HG03378 (cell line): ENCODE results near the gene PLA2G15.

Source experiments
- ATAC-seq: cut with Tn5 transposase; IDR thresholded peaks from one replicate; pipeline ENCODE4 v1.9.1; 2021; ENCODE audit warnings: mild to moderate bottlenecking, moderate library complexity; ENCODE audit not compliant: unreplicated experiment

PLA2G15 gene

DNA sequence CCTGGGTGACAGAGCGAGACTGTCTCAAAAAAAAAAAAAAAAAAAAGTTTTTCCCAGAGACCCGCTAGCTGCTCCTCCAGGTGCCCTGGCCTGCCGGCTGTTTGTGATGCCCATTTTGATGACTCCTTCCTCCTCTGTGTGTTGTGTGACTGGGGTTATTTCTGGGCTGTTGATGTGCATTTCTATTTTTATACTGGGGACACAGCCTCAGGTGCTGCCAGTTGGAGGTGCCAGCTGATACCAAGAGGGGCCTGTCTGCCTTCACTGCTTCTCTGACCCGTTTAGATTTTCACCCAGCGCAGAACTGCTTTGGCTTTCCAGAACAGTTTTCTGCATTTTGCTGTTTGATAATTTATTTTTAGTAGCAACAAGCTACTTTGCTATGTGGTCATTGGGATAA is 6.7 kb downstream of the PLA2G15 start:
- ATAC-seq: no peak

GRCh38 chr16:68252383-68252782 is 7.2 kb downstream of the PLA2G15 start:
- ATAC-seq: no peak

DNA sequence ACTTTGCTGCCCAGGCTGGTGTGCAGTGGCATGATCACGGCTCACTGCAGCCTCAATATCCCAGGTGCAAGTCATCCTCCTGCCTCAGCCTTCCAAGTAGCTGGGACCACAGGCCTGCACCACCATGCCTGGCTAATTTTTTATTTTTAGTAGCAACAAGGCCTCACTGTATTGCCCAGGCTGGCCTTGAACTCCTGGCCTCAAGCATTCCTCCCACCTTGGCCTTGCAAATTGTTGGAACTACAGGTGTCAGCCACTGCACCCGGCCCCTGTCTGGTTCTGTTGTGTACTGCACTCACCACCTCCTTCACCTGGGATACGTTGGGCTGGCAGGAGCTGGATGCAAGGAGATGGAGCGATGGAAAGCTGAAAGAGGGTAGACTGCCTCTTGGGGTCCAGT is 8.5 kb downstream of the PLA2G15 start:
- ATAC-seq: no peak

DNA sequence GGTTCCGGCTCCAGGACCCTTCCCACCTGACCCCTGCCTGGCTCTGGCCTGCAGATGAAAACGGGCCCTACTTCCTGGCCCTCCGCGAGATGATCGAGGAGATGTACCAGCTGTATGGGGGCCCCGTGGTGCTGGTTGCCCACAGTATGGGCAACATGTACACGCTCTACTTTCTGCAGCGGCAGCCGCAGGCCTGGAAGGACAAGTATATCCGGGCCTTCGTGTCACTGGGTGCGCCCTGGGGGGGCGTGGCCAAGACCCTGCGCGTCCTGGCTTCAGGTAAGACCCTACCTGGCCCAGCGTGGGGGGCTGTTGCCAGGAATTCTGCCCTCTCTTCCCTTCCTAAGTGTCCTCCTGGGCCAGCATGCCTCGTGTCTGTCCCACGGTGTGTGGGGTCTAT is 10.5 kb downstream of the PLA2G15 start:
- no peak for ATAC-seq

DNA sequence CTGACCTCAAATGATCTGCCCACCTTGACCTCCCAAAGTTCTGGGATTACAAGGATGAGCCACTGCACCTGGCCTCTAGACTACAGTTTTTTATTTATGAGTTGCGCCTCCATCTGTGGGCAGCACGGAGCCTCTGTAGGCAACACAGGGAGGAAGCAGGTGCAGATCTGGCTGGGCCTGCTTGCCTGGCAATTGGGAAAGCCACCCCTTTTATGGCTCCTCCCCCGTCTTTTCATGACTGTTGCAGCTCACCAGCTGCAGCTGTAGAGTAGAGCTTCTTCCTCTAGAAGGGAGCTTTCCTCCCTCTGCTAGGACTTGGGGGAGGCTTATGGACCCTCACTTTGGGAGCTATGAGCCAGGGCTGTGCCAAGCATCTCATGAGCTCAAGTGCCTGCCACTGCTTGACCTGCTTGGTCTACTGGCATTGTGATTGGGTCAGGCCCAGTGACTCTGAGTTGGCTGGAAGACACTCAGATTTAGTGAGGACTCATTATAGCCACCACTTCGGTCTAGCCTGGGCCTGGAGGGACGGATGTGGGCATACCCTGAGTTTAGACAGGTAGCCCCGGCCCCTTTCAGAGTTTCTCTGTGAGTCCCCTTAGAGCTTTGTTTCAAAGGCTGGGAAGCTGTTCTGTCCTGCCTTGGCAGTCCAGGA is 12.2 kb downstream of the PLA2G15 start:
- no peak for ATAC-seq

DNA sequence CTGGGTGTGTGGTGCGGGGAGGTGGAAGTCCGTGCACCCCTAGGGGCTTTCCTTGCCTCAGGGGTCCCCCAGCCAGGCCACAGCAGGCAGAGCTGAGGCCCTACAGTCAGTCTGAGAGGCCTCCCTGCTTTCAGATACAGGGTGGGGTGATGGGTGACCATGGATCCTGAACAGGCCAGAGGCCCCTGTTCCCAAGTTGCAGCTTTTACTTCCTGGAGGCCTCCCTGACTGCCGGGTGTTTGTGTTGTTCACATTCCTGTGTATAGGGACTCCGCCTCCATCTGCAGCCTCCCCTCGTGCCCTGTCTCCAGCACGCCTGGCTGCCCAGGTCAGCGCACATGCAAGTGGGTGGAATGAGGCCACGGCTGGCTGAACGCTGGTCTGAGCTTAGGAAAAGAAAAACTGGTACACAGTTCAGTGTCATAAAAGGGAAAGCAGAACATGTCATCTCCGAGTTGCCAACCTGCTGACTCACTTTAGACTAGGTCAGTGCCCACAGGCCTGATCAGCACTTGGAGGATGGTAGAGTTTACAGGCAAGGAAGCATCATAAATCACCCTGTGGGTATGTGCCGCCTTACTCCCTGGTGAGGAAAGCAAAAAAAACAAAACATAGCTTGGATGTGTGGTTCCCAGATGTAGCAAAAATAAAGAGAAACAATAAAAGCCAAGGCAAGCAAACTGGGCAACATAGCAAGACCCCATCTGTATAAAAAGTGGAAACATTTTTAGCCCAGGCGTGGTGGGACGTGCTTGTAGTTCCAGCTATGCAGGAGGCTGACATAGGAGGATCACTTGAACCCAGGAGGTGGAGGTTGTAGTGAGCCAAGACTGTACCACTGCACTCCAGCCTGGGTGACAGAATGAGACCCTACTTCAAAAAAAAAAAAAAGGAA is 13.0 kb downstream of the PLA2G15 start:
- no peak for ATAC-seq

- no peak for ATAC-seq
Observed at GRCh38 chr16:68259007-68259825, 14.0 kb downstream of the PLA2G15 start.

DNA sequence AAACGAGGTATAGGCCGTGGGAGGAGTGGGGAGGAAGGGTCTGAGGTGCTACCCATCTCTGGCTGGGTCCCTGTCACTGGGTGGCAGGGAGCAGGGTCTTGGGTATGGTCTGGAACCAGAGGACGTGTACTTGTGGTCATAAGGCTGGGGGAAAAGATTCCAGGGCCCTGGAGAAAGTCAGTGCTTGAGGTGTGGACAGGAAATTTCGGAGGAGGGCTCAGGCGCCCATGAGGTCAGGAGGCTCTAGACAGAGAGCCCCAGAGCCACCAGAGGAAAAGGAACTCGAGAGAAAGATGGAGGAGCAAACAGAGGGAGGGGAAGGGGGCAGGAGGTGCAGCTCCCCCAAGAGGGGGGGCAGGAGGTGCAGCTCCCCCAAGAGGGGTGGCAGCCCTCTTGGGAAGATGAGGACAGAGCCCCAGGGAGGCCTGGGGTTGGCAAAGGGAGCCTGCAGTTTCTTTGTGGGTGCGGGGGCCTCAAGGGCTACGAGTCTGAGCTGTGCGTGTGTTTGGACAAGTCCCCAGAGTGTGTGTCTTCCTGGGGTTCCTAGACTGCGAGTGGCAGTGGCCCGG is 18.5 kb downstream of the PLA2G15 start:
- no peak for ATAC-seq

GRCh38 chr16:68264128-68265077 is 19.2 kb downstream of the PLA2G15 start, which contains the start of gene SLC7A6:
SLC7A6 (plus strand) TSS chr16:68264526; CDS start chr16:68274727, 10,201 bp downstream.
- peak; percentile 42 for ATAC-seq

DNA sequence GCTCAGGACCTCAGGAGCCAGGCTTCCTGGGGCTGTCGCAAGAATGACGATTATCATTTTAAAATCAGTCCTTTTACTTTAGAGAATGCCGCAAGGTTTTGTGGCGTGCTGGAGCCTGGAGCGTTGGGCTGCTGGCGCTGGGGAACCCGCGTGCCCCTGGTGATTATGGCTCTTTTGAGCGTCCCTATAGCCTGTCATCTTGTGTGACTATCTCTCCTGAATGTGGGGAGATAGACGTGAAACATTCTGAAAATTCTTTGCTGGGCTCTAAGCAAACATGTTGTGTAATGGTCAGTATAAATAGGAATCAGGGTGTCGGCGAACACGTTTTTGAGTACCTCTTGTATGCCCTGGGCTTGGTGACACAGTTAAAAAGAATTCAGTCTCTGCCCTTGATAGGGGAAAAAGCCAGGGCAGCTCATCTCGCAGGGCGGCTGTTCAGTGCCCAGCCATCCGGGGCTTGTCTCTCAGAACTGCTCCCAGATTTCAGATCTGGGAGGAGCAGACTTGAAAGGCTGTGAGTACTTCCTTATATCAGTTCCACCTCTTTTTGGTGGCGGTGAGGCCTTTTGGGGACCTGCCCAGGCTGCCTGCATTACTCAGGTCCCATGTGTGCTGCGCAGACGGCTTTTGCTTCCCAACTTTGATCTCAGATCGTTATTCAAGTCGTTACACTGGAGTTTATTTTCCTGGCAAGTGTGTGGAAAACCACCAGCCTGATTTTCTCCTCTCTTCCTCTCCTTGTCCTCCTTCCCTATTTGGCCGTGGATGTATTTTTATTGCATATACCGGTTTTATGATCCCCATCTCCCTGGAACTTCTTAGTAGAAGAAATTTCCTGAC is 20.1 kb downstream of the PLA2G15 start:
- ATAC-seq: peak; percentile 31

DNA sequence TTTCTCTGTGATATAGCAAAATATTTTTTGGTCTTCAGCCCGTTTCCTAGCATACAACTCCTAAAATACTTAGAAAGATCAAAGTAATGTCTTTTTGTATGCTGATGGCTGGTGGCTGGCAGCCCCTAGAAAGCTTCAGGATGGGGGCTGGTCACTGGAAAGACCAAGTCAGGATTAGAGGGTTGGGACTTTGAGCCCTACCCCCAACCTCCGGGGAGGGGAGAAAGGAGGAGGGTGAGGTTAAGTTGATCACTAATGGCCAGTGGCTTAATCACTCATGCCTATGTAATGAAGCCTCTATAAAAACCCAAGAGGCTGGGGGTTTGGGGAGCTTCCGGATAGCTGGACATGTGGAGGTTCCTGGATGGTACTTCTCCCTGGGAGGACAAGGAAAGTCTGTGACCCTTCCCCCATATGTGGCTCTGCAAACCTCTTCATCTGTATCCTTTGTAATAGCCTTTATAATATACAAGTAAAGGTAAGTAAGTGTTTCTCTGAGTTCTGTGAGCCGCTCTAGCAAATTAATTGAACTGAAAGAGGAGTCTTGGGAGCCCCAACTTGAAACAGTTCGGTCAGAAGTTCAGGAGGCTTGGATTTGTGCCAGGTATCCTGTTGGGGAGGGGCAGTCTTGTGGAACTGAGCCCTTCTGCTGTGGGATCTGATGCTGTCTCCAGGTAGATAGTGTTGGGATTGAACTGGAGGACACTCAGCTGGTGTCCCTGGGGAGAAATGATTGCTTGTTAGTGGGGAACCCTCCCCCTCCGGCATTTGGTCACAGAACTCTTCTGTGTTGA is 22.6 kb downstream of the PLA2G15 start:
- no peak for ATAC-seq

- ATAC-seq: no peak
Observed at GRCh38 chr16:68269793-68270192, 24.6 kb downstream of the PLA2G15 start.

DNA sequence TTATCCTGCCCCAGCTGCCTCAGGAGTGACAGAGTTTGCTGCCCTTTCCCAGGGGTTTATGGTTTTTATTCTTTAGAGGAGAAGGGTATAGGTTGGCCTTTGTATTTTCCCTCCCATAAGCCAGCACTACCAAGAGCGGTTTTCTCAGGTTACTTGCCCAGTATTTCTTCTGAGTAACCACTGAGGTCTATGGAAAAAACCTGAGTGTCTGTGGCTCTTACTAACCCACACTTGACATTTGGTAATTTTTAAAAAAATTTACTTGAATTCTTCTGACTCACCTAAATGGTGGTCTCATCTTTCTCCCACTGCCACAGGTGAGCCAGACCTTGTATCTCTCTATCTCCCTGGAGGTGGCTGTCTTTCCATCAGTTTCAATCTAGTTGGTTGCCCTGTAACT is 25.2 kb downstream of the PLA2G15 start:
- no peak for ATAC-seq

DNA sequence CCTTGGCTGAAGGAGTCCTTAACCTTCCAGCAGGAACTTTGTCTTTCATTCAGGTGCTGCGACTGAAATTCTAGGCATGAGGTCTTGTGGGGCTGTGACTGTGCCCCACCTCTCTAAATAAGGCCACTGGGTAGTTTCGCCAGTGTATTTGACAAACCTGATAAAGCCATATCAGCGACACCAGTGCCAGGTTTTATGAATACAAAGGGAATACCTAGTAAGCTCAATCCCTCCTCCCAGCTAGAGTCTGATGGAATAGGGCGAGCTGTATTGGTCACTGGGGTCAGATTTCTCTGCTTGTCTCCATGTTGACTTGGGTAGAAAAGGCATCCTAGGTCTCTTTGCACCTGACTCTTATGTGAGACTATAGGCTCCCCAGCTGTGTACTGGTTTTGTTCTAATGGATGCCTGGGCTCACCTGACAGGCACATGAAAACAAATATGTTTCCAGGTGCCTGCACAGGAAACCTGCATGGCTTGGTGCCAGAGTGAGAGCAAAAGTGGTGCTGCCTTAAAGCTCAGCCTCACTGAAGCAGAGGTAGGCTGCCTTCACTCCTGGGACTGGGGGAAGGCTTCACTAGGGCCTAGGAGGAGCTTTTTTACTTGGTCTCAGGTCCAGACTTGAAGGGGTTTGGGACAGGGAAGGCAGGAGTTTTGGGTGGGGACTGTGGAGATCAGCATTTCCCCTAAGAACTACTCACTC is 27.5 kb downstream of the PLA2G15 start:
- no peak for ATAC-seq

DNA sequence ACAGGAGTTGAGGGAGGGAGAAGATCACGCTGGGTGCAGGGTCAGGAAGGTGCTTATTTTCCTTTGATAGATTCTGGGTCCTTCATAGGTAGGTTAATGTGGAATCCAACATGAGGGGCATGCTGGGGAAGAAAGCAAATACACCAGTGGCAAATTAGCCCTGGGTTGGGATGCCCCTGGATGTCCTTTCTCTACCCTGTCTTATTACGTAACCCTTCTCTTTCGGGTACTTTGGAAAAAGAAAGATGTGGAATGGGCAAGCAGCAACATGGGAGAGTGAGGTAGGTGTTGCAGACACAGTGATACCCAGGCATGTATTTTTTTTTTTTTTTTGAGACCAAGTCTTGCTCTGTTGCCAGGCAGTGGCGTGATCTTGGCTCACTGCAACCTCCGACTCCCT is 28.3 kb downstream of the PLA2G15 start:
- ATAC-seq: no peak

DNA sequence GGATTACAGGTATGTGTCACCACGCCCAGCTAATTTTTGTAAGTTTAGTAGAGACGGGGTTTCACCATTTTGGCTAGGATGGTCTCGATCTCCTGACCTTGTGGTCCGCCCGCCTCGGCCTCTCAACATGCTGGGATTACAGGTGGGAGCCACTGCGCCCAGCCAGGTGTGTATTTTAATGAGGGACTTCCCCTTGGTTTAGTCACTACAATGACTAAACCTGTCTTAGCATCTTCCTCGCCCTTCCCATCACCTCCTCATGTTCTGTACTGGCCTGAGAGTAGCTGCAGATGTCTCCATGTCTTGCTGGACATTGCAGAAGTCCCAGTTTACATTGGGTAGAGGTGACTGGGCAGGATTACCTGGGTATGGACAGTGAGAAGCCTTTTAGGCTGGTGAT is 28.7 kb downstream of the PLA2G15 start:
- ATAC-seq: no peak

GRCh38 chr16:68274441-68274840 is 29.3 kb downstream of the PLA2G15 start:
- ATAC-seq: no peak
